ENCODE data around the gene FGF5.
A peak's percentile ranks its signal among the peaks of the same experiment; 100 is the strongest.

Gene FGF5

GRCh38 chr4:80324171-80324570, 57.7 kb downstream of the FGF5 start:
- 91% methylated on average over 2 of the region's 6 CpGs for WGBS
- no peaks in the 10 kb centered on the region for H3K27me3 ChIP-seq (ENCODE audit: control insufficient read depth in 1 of 2, insufficient read depth in 1 of 2, low read length in 2 of 2)
- H3K14ac ChIP-seq (ENCODE audit: low read length in 2 of 2), result no peak overlapping the region
- H3K4me1 ChIP-seq (ENCODE audit: control insufficient read depth, insufficient read depth, low read depth, low read length), result peaks cover 2% of the 10 kb centered on the region
- no peak overlapping the region for H3K4me3 ChIP-seq (ENCODE audit: insufficient read depth in 1 of 2, low read depth in 1 of 2, low read length in 2 of 2)
- no peak overlapping the region for H3K18ac ChIP-seq (ENCODE audit: low read depth in 1 of 2, low read length in 2 of 2)
- no peak overlapping the region for H3K4ac ChIP-seq (ENCODE audit: low read depth in 1 of 2, low read length in 2 of 2)
- H2BK120ac ChIP-seq (ENCODE audit: low read depth, low read length), result no peak overlapping the region
- H2AFZ ChIP-seq (ENCODE audit: low read depth, low read length), result no peak overlapping the region
- no peak overlapping the region for H3K23ac ChIP-seq (ENCODE audit: low read length in 2 of 2)
- no peak overlapping the region for H2BK12ac ChIP-seq (ENCODE audit: low read length in 2 of 2)
- no peak overlapping the region for H2BK15ac ChIP-seq (ENCODE audit: low read depth, poor library complexity, severe bottlenecking)
- no peaks in the 10 kb centered on the region for H3K9me3 ChIP-seq (ENCODE audit: control insufficient read depth, low read length)
- H3K36me3 ChIP-seq (ENCODE audit: control insufficient read depth in 1 of 2, insufficient read depth in 2 of 2, low read depth in 1 of 2, low read length in 2 of 2), result no peaks in the 10 kb centered on the region
- no peak for DNase-seq
- no peak overlapping the region for H4K91ac ChIP-seq (ENCODE audit: low read length)
- no peak overlapping the region for H3K4me2 ChIP-seq (ENCODE audit: low read length, poor library complexity, severe bottlenecking)
- H3K9ac ChIP-seq (ENCODE audit: low read length), result no peak overlapping the region
- no peak overlapping the region for H3K27ac ChIP-seq (ENCODE audit: low read length, poor library complexity, severe bottlenecking)
- H2BK5ac ChIP-seq (ENCODE audit: low read depth, low read length, poor library complexity, severe bottlenecking), result no peak overlapping the region
- H2AK5ac ChIP-seq (ENCODE audit: low read length, severe bottlenecking), result no peak overlapping the region
- no peaks in the 10 kb centered on the region for H3K79me1 ChIP-seq (replicated peaks; ENCODE audit: low read length, poor library complexity, severe bottlenecking)
- no peak overlapping the region for H4K8ac ChIP-seq (ENCODE audit: low read length)

GRCh38 chr4:80331693-80332092, 65.2 kb downstream of the FGF5 start:
- DNase-seq, result no peak
- Histone ChIP-seq H3K4ac (ENCODE audit: low read depth in 1 of 2, low read length in 2 of 2) (no peak overlapping the region), H2BK12ac (ENCODE audit: low read length in 2 of 2) (no peak overlapping the region), H2BK120ac (ENCODE audit: low read depth, low read length) (no peak overlapping the region), H3K9me3 (ENCODE audit: control insufficient read depth, low read length) (no peaks in the 10 kb centered on the region), H3K79me1 (replicated peaks; ENCODE audit: low read length, poor library complexity, severe bottlenecking) (no peaks in the 10 kb centered on the region), H3K9ac (ENCODE audit: low read length) (no peak overlapping the region), H2AFZ (ENCODE audit: low read depth, low read length) (no peak overlapping the region), H3K4me3 (ENCODE audit: insufficient read depth in 1 of 2, low read depth in 1 of 2, low read length in 2 of 2) (no peak overlapping the region), H3K36me3 (ENCODE audit: control insufficient read depth in 1 of 2, insufficient read depth in 2 of 2, low read depth in 1 of 2, low read length in 2 of 2) (no peaks in the 10 kb centered on the region), H2BK5ac (ENCODE audit: low read depth, low read length, poor library complexity, severe bottlenecking) (no peak overlapping the region), H3K18ac (ENCODE audit: low read depth in 1 of 2, low read length in 2 of 2) (no peak overlapping the region), H3K4me2 (ENCODE audit: low read length, poor library complexity, severe bottlenecking) (no peak overlapping the region), H3K4me1 (ENCODE audit: control insufficient read depth, insufficient read depth, low read depth, low read length) (peaks cover 4% of the 10 kb centered on the region), H2BK15ac (ENCODE audit: low read depth, poor library complexity, severe bottlenecking) (no peak overlapping the region), H4K8ac (ENCODE audit: low read length) (no peak overlapping the region), H2AK5ac (ENCODE audit: low read length, severe bottlenecking) (no peak overlapping the region), H3K27me3 (ENCODE audit: control insufficient read depth in 1 of 2, insufficient read depth in 1 of 2, low read length in 2 of 2) (no peaks in the 10 kb centered on the region), H3K27ac (ENCODE audit: low read length, poor library complexity, severe bottlenecking) (no peak overlapping the region), H3K23ac (ENCODE audit: low read length in 2 of 2) (no peak overlapping the region), H3K14ac (ENCODE audit: low read length in 2 of 2) (no peak overlapping the region), H4K91ac (ENCODE audit: low read length) (no peak overlapping the region)
- WGBS, result 63% methylated on average over 1 of the region's 2 CpGs

GRCh38 chr4:80333121-80333520, 66.7 kb downstream of the FGF5 start:
- Histone ChIP-seq H2AFZ (ENCODE audit: low read depth, low read length) (no peak overlapping the region), H3K23ac (ENCODE audit: low read length in 2 of 2) (no peak overlapping the region), H3K4me2 (ENCODE audit: low read length, poor library complexity, severe bottlenecking) (no peak overlapping the region), H3K4ac (ENCODE audit: low read depth in 1 of 2, low read length in 2 of 2) (no peak overlapping the region), H3K27me3 (ENCODE audit: control insufficient read depth in 1 of 2, insufficient read depth in 1 of 2, low read length in 2 of 2) (no peaks in the 10 kb centered on the region), H2BK15ac (ENCODE audit: low read depth, poor library complexity, severe bottlenecking) (no peak overlapping the region), H3K79me1 (replicated peaks; ENCODE audit: low read length, poor library complexity, severe bottlenecking) (no peaks in the 10 kb centered on the region), H3K27ac (ENCODE audit: low read length, poor library complexity, severe bottlenecking) (no peak overlapping the region), H4K91ac (ENCODE audit: low read length) (no peak overlapping the region), H3K4me3 (ENCODE audit: insufficient read depth in 1 of 2, low read depth in 1 of 2, low read length in 2 of 2) (no peak overlapping the region), H2BK5ac (ENCODE audit: low read depth, low read length, poor library complexity, severe bottlenecking) (no peak overlapping the region), H3K4me1 (ENCODE audit: control insufficient read depth, insufficient read depth, low read depth, low read length) (peaks cover 4% of the 10 kb centered on the region), H2AK5ac (ENCODE audit: low read length, severe bottlenecking) (no peak overlapping the region), H3K9me3 (ENCODE audit: control insufficient read depth, low read length) (no peaks in the 10 kb centered on the region), H3K14ac (ENCODE audit: low read length in 2 of 2) (no peak overlapping the region), H2BK12ac (ENCODE audit: low read length in 2 of 2) (no peak overlapping the region), H3K36me3 (ENCODE audit: control insufficient read depth in 1 of 2, insufficient read depth in 2 of 2, low read depth in 1 of 2, low read length in 2 of 2) (no peaks in the 10 kb centered on the region), H3K9ac (ENCODE audit: low read length) (no peak overlapping the region), H3K18ac (ENCODE audit: low read depth in 1 of 2, low read length in 2 of 2) (no peak overlapping the region), H2BK120ac (ENCODE audit: low read depth, low read length) (no peak overlapping the region), H4K8ac (ENCODE audit: low read length) (no peak overlapping the region)
- 92% methylated on average over 3 of the region's 4 CpGs for WGBS
- no peak for DNase-seq

GRCh38 chr4:80334568-80334967, 68.1 kb downstream of the FGF5 start:
- Histone ChIP-seq H2BK15ac (ENCODE audit: low read depth, poor library complexity, severe bottlenecking) (no peak overlapping the region), H4K91ac (ENCODE audit: low read length) (no peak overlapping the region), H3K4ac (ENCODE audit: low read depth in 1 of 2, low read length in 2 of 2) (no peak overlapping the region), H3K4me3 (ENCODE audit: insufficient read depth in 1 of 2, low read depth in 1 of 2, low read length in 2 of 2) (no peak overlapping the region), H3K9ac (ENCODE audit: low read length) (peak overlapping the region; percentile 70), H3K4me2 (ENCODE audit: low read length, poor library complexity, severe bottlenecking) (no peak overlapping the region), H4K8ac (ENCODE audit: low read length) (no peak overlapping the region), H3K27ac (ENCODE audit: low read length, poor library complexity, severe bottlenecking) (no peak overlapping the region), H3K18ac (ENCODE audit: low read depth in 1 of 2, low read length in 2 of 2) (no peak overlapping the region), H2BK12ac (ENCODE audit: low read length in 2 of 2) (no peak overlapping the region), H2AFZ (ENCODE audit: low read depth, low read length) (no peak overlapping the region), H3K79me1 (replicated peaks; ENCODE audit: low read length, poor library complexity, severe bottlenecking) (no peaks in the 10 kb centered on the region), H3K23ac (ENCODE audit: low read length in 2 of 2) (no peak overlapping the region), H3K9me3 (ENCODE audit: control insufficient read depth, low read length) (no peaks in the 10 kb centered on the region), H2AK5ac (ENCODE audit: low read length, severe bottlenecking) (no peak overlapping the region), H3K27me3 (ENCODE audit: control insufficient read depth in 1 of 2, insufficient read depth in 1 of 2, low read length in 2 of 2) (no peaks in the 10 kb centered on the region), H3K14ac (ENCODE audit: low read length in 2 of 2) (no peak overlapping the region), H2BK5ac (ENCODE audit: low read depth, low read length, poor library complexity, severe bottlenecking) (no peak overlapping the region), H3K4me1 (ENCODE audit: control insufficient read depth, insufficient read depth, low read depth, low read length) (peaks cover 4% of the 10 kb centered on the region), H3K36me3 (ENCODE audit: control insufficient read depth in 1 of 2, insufficient read depth in 2 of 2, low read depth in 1 of 2, low read length in 2 of 2) (no peaks in the 10 kb centered on the region), H2BK120ac (ENCODE audit: low read depth, low read length) (no peak overlapping the region)
- no CpG with 5 or more reads among the region's 1 CpG for WGBS
- no peak for DNase-seq

All from mesenchymal stem cell (in vitro differentiated cells and primary cell).